HepG2 (cell line): ENCODE data around the gene TOR4A. TPM values are rescaled to one million over a fixed set of nuclear protein-coding genes. Genes with fewer than 3 reads are reported as not detected.

Experiments
- CBFB ChIP-seq: sonication (generic); formaldehyde crosslinking; IDR thresholded peaks from 2 replicates; pipeline ENCODE4 v1.4.0; 2020; ENCODE audit warnings: missing genetic modification reagents
- CHD2 ChIP-seq: IDR thresholded peaks from 2 replicates; pipeline ENCODE4 v1.6.1; 2011; ENCODE audit warnings: low read depth, low read length, improper control_type of control experiment
- KMT2B ChIP-seq: IDR thresholded peaks from 2 replicates; pipeline ENCODE4 v1.6.1; 2016; ENCODE audit warnings: missing genetic modification reagents, missing compliant biosample characterization
- MTF2 ChIP-seq: sonication (generic); formaldehyde crosslinking; IDR thresholded peaks from 2 replicates; pipeline ENCODE4 v1.5.0; 2020; ENCODE audit warnings: missing genetic modification reagents, borderline replicate concordance
- NKX3-1 ChIP-seq: sonication (generic); formaldehyde crosslinking; IDR thresholded peaks from 2 replicates; pipeline ENCODE4 v1.5.0; 2020; ENCODE audit warnings: missing genetic modification reagents
- RBFOX2 ChIP-seq: fragments of 200-400 bp; formaldehyde crosslinking; IDR thresholded peaks from 2 replicates; pipeline ENCODE4 v1.6.1; 2017; ENCODE audit warnings: low read depth, mild to moderate bottlenecking, low read length
- RXRA ChIP-seq: sonication (generic); formaldehyde crosslinking; IDR thresholded peaks from 2 replicates; pipeline ENCODE4 v1.5.1; 2020; ENCODE audit warnings: missing genetic modification reagents
- SAFB2 ChIP-seq: sonication (generic); formaldehyde crosslinking; IDR thresholded peaks from 2 replicates; pipeline ENCODE4 v1.5.1; 2020; ENCODE audit warnings: missing genetic modification reagents, low read depth, mild to moderate bottlenecking, borderline replicate concordance
- ZNF207 ChIP-seq: fragments of 450-650 bp; IDR thresholded peaks from 2 replicates; pipeline ENCODE4 v1.6.1; 2016; ENCODE audit warnings: antibody characterized with exemption, borderline replicate concordance
- ZNF430 ChIP-seq: sonication (generic); formaldehyde crosslinking; IDR thresholded peaks from 2 replicates; pipeline ENCODE4 v1.9.0; 2021; ENCODE audit warnings: mild to moderate bottlenecking, missing genetic modification reagents
- ZNF598 ChIP-seq: sonication (generic); formaldehyde crosslinking; IDR thresholded peaks from 2 replicates; pipeline ENCODE4 v1.5.1; 2020; ENCODE audit warnings: mild to moderate bottlenecking, missing genetic modification reagents, borderline replicate concordance
- polyA plus RNA-seq, 8 experiments: library from polyadenylated mRNA; depleted of rRNA in 3 of 8; stranded (reverse) in 7 of 8; unstranded in 1 of 8; fragments of >200 nt; fragmentation: Illumina TruSeq in 4 of 8; extraction: Trizol in 4 of 8; gene quantifications; 2 replicates each; pipeline versions ENCODE4 v1.2.1 to v1.2.3, GENCODE V29; 2011 to 2016; ENCODE audit warnings: low read depth in 4 of 8, missing spikeins in 1 of 8, mixed read lengths in 1 of 8; ENCODE audit not compliant: insufficient read depth in 1 of 8
- total RNA-seq, 5 experiments: library from RNA; depleted of rRNA; stranded (reverse); fragments of >200 nt; fragmentation: Illumina TruSeq; extraction: Trizol; gene quantifications; 2 replicates each; pipeline ENCODE4 v1.2.3, GENCODE V29; 2016; ENCODE audit warnings: low read depth in 1 of 5
- TF ChIP-seq, protein P1 (sequence below): sonication (generic); formaldehyde crosslinking; conservative IDR thresholded peaks from 2 replicates; pipeline ENCODE4 v1.4.0; 2020; ENCODE audit warnings: mild to moderate bottlenecking, missing genetic modification reagents, moderate library complexity
- TF ChIP-seq, protein P2 (sequence below): sonication (generic); formaldehyde crosslinking; IDR thresholded peaks from 2 replicates; pipeline ENCODE4 v1.5.1; 2020; ENCODE audit warnings: missing genetic modification reagents, mild to moderate bottlenecking, borderline replicate concordance
- TF ChIP-seq, protein P3 (sequence below): sonication (generic); formaldehyde crosslinking; IDR thresholded peaks from 2 replicates; pipeline ENCODE4 v1.5.0; 2020; ENCODE audit warnings: mild to moderate bottlenecking, missing genetic modification reagents, borderline replicate concordance
- TF ChIP-seq, protein P4 (sequence below): sonication (generic); formaldehyde crosslinking; IDR thresholded peaks from 2 replicates; pipeline ENCODE4 v1.4.0; 2020; ENCODE audit warnings: mild to moderate bottlenecking, missing genetic modification reagents
- TF ChIP-seq, protein P5 (sequence below): IDR thresholded peaks from 2 replicates; pipeline ENCODE4 v1.6.1; 2016; ENCODE audit warnings: low read depth, borderline replicate concordance

The TOR4A gene
- total and polyA plus RNA-seq, 2 of the 13 experiments (the other 11 are each of a cell fraction or from before 2014, with no cell fraction given), result 11.1 to 14.2 TPM

DNA sequence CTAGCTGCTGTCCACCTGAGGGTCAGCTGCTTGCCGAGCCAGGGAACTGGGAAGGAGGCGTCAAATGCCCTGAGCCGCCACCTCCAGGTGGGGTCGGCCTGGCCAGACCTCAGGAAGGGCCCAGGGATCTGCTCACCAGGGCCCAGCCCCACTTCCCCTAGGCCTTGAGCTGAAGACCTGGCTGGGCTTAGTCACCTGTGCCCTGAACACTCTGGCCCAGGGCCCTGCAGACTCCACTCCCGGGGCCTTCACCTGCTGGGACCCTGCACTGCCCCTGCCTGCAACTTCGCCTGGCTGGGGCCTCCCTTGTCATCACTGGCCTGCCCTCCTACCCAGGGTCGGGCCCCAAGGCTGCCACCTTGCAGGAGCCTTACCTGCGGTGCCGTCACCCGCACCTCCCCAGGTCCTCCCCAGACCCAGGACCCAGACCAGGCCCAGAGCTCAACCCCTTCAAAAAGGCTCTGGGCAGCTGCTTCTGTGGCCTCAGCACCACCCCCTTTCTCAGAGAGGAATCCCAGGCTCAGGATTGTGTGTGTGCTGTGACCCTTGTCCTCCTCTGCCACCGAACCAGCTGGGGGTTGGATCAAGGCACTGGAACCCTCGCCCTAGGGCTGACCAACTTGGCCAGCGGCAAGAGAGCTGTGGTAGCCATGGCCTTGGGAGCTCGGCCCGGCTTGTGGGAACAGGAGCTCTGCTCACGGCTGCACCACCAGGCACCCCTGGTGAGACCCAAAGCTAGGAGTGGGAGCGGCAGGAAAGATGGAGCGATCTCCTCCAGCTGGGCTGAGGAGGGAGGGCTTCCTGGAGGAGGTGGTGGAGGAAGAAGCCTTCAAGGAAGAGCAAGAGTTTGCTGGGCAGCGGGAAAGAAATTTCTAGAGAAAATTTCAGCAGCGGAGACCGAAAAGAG lies 23.6 kb upstream of the TOR4A start (continued):
- TF ChIP-seq, protein P1, sequence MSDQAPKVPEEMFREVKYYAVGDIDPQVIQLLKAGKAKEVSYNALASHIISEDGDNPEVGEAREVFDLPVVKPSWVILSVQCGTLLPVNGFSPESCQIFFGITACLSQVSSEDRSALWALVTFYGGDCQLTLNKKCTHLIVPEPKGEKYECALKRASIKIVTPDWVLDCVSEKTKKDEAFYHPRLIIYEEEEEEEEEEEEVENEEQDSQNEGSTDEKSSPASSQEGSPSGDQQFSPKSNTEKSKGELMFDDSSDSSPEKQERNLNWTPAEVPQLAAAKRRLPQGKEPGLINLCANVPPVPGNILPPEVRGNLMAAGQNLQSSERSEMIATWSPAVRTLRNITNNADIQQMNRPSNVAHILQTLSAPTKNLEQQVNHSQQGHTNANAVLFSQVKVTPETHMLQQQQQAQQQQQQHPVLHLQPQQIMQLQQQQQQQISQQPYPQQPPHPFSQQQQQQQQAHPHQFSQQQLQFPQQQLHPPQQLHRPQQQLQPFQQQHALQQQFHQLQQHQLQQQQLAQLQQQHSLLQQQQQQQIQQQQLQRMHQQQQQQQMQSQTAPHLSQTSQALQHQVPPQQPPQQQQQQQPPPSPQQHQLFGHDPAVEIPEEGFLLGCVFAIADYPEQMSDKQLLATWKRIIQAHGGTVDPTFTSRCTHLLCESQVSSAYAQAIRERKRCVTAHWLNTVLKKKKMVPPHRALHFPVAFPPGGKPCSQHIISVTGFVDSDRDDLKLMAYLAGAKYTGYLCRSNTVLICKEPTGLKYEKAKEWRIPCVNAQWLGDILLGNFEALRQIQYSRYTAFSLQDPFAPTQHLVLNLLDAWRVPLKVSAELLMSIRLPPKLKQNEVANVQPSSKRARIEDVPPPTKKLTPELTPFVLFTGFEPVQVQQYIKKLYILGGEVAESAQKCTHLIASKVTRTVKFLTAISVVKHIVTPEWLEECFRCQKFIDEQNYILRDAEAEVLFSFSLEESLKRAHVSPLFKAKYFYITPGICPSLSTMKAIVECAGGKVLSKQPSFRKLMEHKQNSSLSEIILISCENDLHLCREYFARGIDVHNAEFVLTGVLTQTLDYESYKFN (CRISPR knock-in tag), result 0 out of 2 replicates have a peak, but pooled peaks have one; percentile 30
- TF ChIP-seq, protein P2, sequence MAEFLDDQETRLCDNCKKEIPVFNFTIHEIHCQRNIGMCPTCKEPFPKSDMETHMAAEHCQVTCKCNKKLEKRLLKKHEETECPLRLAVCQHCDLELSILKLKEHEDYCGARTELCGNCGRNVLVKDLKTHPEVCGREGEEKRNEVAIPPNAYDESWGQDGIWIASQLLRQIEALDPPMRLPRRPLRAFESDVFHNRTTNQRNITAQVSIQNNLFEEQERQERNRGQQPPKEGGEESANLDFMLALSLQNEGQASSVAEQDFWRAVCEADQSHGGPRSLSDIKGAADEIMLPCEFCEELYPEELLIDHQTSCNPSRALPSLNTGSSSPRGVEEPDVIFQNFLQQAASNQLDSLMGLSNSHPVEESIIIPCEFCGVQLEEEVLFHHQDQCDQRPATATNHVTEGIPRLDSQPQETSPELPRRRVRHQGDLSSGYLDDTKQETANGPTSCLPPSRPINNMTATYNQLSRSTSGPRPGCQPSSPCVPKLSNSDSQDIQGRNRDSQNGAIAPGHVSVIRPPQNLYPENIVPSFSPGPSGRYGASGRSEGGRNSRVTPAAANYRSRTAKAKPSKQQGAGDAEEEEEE (CRISPR knock-in tag), result no peak
- TF ChIP-seq NKX3-1 (CRISPR knock-in tag) (no peak), CBFB (CRISPR knock-in tag) (no peak), ZNF207 (no peak), KMT2B (no peak), SAFB2 (CRISPR knock-in tag) (no peak; the same call in 1 of the 2 replicates), ZNF598 (CRISPR knock-in tag) (no peak), RBFOX2 (no peak), ZNF430 (CRISPR knock-in tag) (no peak), RXRA (CRISPR knock-in tag) (peak; percentile 43; the same call in 1 of the 2 replicates), CHD2 (no peak), MTF2 (CRISPR knock-in tag) (no peak)
- TF ChIP-seq, protein P3, sequence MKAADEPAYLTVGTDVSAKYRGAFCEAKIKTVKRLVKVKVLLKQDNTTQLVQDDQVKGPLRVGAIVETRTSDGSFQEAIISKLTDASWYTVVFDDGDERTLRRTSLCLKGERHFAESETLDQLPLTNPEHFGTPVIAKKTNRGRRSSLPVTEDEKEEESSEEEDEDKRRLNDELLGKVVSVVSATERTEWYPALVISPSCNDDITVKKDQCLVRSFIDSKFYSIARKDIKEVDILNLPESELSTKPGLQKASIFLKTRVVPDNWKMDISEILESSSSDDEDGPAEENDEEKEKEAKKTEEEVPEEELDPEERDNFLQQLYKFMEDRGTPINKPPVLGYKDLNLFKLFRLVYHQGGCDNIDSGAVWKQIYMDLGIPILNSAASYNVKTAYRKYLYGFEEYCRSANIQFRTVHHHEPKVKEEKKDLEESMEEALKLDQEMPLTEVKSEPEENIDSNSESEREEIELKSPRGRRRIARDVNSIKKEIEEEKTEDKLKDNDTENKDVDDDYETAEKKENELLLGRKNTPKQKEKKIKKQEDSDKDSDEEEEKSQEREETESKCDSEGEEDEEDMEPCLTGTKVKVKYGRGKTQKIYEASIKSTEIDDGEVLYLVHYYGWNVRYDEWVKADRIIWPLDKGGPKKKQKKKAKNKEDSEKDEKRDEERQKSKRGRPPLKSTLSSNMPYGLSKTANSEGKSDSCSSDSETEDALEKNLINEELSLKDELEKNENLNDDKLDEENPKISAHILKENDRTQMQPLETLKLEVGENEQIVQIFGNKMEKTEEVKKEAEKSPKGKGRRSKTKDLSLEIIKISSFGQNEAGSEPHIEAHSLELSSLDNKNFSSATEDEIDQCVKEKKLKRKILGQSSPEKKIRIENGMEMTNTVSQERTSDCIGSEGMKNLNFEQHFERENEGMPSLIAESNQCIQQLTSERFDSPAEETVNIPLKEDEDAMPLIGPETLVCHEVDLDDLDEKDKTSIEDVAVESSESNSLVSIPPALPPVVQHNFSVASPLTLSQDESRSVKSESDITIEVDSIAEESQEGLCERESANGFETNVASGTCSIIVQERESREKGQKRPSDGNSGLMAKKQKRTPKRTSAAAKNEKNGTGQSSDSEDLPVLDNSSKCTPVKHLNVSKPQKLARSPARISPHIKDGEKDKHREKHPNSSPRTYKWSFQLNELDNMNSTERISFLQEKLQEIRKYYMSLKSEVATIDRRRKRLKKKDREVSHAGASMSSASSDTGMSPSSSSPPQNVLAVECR, result no peak
- TF ChIP-seq, protein P4, sequence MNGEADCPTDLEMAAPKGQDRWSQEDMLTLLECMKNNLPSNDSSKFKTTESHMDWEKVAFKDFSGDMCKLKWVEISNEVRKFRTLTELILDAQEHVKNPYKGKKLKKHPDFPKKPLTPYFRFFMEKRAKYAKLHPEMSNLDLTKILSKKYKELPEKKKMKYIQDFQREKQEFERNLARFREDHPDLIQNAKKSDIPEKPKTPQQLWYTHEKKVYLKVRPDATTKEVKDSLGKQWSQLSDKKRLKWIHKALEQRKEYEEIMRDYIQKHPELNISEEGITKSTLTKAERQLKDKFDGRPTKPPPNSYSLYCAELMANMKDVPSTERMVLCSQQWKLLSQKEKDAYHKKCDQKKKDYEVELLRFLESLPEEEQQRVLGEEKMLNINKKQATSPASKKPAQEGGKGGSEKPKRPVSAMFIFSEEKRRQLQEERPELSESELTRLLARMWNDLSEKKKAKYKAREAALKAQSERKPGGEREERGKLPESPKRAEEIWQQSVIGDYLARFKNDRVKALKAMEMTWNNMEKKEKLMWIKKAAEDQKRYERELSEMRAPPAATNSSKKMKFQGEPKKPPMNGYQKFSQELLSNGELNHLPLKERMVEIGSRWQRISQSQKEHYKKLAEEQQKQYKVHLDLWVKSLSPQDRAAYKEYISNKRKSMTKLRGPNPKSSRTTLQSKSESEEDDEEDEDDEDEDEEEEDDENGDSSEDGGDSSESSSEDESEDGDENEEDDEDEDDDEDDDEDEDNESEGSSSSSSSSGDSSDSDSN (CRISPR knock-in tag), result peak; percentile 60
- TF ChIP-seq, protein P5, sequence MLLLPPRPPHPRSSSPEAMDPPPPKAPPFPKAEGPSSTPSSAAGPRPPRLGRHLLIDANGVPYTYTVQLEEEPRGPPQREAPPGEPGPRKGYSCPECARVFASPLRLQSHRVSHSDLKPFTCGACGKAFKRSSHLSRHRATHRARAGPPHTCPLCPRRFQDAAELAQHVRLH (CRISPR knock-in tag), result no peak
